ENCODE results near the gene CGB3.

CGB3 gene

DNA sequence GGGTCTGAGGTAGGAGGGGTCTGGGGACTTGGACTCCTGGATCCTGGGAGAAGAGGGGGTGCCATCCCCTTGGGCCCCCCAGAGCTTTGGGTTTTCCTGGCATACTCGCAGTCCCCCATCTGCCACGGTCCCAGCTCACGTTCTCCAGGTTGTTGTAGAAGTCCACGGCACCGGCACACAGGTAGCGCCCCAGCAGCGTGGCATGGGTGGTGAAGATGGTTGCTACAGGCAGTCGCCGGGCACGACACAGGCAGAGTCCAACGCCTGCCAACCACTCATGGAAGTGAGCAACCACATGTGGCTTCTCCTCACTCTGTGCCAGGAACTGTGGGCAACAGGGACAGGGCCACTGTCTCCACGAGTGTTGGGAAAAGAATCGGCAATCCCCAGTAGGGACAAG lies 38.4 kb downstream of the CGB3 start:
- FAIRE-seq: no peak

DNA sequence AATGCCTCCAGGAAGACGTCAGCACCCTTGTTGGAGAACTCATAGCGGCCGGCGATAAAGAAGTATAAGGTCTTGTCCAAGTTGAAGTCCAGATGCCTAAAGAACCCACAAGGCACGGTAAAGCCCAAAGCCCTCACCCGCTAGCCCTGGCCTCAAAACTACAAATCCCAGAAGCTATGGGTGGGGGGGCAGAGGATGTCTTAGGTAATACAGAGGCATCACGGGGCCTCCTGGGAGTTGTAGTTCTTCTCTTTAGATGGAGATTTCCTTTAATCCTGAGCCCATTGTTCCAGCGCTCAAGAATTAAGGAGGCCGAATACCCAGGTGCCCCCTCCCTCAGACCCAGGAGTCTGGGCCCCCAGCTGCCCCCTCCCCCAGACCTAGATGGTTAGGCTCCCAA lies 41.9 kb downstream of the CGB3 start:
- no peak for FAIRE-seq

DNA sequence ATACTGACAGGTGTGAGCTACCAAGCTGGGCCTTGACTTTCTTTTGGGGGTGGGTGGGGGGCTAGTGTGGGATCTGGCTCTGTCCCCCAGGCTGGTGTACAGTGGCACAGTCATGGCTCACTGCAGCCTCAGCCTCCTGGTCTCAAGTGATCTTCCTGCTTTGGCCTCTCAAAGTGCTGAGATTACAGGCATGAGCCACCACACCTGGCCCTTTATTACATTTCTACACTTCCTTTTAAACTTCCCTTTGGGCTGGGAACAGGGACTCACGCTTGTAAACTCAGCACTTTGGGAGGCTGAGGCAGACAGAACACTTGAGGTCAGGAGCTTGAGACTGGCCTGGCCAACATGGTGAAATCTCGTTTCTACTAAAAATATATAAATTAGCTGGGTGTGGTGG lies 47.1 kb downstream of the CGB3 start:
- FAIRE-seq: no peak

DNA sequence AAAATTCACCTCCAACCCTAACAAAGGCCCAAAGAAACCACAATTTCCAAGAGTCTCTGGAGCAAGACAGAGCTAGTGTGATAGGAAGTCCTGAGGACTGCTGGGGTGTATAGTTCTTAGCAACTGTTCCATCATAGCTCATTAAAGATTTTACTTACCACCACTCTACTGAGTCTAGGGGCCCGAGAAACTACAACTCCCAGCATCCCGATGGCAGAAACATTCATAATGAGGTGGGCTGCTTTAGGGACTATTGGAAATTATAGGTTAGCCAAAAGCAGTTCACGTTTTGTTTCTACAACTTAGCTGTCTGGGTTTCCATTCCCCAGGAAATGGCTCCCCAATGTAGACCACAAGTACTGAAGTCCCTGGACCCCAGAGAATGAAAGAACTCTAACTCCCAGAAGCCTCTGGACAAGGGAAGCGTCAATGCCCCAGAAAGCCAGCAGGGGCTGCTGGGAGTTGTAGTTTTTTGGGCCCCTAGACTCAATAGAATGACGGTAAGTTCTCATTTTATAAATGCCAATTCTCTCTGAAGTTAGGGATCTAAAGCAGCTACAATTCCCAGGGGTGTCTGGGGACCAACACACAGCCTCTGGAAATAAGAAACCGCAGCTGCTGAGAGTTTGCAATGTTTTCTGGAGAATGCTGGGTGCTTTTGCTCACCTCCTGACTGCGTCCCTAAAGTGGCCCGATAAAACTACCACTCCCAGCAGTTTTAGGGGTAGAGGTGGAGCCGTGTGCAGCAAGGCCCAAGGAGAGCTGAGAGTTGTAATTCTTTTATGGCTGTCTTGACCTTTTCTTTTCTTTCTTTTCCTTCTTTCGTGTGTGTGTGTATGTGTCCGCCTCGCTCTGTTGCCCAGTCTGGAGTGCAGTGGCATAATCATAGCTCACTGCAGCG lies 47.9 kb downstream of the CGB3 start:
- no peak for FAIRE-seq
